Measurements from ENCODE around the gene PPARG. TPM values are rescaled to one million over a fixed set of nuclear protein-coding genes. Genes with fewer than 3 reads are reported as not detected.
"Not testable (repeated sequence)": the region's sequence is repeated elsewhere in the genome, so short reads cannot be mapped to it uniquely, and the experiment has no call there.

PPARG gene
- total and polyA plus RNA-seq, 7 donors, result 9.7 to 111 (median 17.8) TPM

DNA sequence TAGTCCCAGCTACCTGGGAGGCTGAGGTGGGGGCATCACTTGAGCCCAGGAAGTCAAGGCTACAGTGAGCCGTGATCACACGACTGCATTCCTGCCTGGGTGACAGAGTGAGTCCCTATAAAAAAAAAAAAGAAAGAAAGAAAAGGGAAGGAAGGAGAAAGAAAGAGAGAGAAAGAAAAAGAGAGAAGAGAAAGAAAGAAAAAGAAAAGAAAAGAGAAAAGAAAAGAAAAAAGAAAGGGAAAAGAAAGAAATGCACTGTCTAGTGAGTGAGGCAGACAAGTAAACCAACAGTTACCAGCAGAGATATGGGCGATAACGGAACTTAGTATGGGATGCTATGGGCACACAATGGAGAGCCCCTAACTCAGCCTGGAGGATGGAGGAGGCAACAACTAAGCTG is 158.2 kb downstream of the PPARG start:
- 95 to 97% methylated on average over 4 of the region's 4 CpGs for WGBS, 2 donors
- Histone ChIP-seq H3K4me1 (no peaks in the 10 kb centered on the region), H3K27ac (no peak overlapping the region), H3K27me3 (peaks cover 0 to 27% (median 0%) of the 10 kb centered on the region in 3 donors), H3K9me3 (no peaks in the 10 kb centered on the region), H3K4me3 (no peak overlapping the region), H3K36me3 (no peaks in the 10 kb centered on the region)
- intact Hi-C loops (cut with DNase I), result no loop called here
- TF ChIP-seq EP300 (IDR thresholded peaks at IDR 0.05) (no peak), POLR2AphosphoS5 (IDR thresholded peaks at IDR 0.05) (no peak), POLR2A (IDR thresholded peaks at IDR 0.05) (no peak)
- TF ChIP-seq, protein P1, sequence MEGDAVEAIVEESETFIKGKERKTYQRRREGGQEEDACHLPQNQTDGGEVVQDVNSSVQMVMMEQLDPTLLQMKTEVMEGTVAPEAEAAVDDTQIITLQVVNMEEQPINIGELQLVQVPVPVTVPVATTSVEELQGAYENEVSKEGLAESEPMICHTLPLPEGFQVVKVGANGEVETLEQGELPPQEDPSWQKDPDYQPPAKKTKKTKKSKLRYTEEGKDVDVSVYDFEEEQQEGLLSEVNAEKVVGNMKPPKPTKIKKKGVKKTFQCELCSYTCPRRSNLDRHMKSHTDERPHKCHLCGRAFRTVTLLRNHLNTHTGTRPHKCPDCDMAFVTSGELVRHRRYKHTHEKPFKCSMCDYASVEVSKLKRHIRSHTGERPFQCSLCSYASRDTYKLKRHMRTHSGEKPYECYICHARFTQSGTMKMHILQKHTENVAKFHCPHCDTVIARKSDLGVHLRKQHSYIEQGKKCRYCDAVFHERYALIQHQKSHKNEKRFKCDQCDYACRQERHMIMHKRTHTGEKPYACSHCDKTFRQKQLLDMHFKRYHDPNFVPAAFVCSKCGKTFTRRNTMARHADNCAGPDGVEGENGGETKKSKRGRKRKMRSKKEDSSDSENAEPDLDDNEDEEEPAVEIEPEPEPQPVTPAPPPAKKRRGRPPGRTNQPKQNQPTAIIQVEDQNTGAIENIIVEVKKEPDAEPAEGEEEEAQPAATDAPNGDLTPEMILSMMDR (IDR thresholded peaks at IDR 0.05), result no peak
- no peak for DNase-seq

DNA sequence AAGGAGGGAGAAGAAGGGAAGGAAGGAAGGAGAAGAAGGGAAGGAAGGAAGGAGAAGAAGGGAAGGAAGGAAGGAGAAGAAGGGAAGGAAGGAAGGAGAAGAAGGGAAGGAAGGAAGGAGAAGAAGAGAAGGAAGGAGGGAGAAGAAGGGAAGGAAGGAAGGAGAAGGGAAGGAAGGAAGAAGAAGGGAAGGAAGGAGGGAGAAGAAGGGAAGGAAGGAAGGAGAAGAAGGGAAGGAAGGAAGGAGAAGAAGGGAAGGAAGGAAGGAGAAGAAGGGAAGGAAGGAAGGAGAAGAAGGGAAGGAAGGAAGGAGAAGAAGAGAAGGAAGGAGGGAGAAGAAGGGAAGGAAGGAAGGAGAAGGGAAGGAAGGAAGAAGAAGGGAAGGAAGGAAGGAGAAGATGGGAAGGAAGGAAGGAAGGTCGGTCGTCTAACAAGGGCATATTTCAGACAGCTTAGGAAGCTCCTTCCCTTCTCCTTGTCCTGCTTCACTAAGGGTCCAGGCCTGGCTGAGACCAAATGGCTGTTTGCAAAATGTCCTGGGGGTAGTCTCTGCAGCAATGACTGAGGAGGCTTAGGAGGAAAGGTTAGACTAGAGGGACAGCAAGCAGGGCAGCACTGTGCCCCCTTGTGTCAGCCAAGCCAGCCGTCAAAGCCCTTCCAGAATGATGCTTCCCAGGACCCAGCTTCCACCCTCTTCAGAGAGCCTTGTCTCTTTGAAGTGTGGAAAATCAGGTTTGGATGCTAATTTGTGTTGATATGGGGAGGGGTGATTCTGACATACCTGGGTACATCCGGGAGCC is 159.7 kb downstream of the PPARG start:
- H3K4me1 ChIP-seq; H3K27ac ChIP-seq; H3K9me3 ChIP-seq; DNase-seq; intact Hi-C loops (cut with DNase I); H3K4me3 ChIP-seq; H3K36me3 ChIP-seq: not testable (repeated sequence)
- WGBS, 2 donors, result 90 to 92% methylated on average over 4 of the region's 4 CpGs
- peaks cover 0 to 18% (median 0%) of the 10 kb centered on the region in 3 donors for H3K27me3 ChIP-seq

DNA sequence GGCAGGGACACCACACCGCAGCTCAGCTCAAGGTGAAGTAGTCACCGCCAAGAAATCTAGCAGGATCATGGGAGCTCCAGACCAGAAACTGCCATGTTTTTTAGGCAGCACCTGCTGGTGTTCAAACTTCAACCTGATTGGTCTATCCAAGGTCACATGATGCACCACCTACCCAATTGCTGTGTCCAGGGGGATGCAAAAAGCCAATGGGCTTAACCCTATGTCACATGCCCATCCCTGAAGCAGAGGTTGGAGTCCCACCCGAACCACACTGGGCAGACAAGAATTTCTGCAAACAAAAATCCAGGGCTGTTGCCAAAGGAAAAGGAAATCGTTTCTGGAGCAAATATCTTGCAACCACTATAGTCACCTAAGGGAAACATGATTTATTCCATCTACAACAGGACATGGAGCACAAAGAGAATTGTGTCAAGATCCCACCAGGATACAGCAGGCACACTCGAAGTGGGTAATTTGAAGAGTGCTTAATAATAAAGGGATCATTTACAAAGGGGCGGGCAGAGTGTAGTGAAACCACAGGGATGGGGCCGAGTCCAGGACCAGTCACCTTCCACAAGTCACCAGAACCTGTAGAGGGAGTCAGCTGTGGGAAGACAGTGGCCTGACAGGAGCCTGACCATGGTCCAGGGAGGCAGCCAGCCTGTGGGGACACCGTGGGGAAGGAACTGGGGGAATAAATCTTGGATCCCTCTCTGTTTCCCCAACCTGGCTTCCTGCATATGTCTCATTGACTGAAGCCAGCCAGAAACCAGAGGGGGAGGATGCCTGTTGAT is 161.2 kb downstream of the PPARG start:
- peak; percentile 34 for DNase-seq
- intact Hi-C loops (cut with DNase I), result no loop called here
- H3K36me3 ChIP-seq, result no peaks in the 10 kb centered on the region
- no peak overlapping the region for H3K27ac ChIP-seq
- TF ChIP-seq POLR2AphosphoS5 (IDR thresholded peaks at IDR 0.05), result no peak
- no peak for TF ChIP-seq EP300 (IDR thresholded peaks at IDR 0.05)
- TF ChIP-seq, protein P1 (IDR thresholded peaks at IDR 0.05), result no peak
- TF ChIP-seq POLR2A (IDR thresholded peaks at IDR 0.05), result no peak
- H3K27me3 ChIP-seq, result peaks cover 0 to 8% (median 0%) of the 10 kb centered on the region in 3 donors
- no peaks in the 10 kb centered on the region for H3K4me1 ChIP-seq
- H3K4me3 ChIP-seq, result no peak overlapping the region
- WGBS, 2 donors, result 58 to 83% methylated on average over 8 of the region's 8 CpGs
- no peaks in the 10 kb centered on the region for H3K9me3 ChIP-seq

DNA sequence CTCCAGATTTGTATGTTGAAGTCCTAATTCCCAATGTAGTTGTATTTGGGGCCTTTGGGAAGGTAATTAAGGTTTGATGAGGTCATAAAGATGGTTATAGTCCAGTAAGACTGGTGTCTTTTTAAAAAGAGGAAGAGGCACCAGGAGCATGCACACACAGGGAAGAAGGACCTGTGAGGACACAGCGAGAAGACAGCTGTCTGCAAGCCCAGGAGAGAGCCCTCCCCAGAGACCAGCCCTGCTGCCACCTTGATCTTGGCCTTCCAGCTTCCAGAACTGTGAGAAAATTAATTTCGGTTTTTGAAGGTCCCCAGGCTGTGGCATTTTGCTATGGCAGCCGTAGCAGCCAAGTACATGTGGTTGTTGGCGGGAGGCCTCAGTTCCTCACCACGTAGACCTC is 162.6 kb downstream of the PPARG start:
- DNase-seq, result no peak

DNA sequence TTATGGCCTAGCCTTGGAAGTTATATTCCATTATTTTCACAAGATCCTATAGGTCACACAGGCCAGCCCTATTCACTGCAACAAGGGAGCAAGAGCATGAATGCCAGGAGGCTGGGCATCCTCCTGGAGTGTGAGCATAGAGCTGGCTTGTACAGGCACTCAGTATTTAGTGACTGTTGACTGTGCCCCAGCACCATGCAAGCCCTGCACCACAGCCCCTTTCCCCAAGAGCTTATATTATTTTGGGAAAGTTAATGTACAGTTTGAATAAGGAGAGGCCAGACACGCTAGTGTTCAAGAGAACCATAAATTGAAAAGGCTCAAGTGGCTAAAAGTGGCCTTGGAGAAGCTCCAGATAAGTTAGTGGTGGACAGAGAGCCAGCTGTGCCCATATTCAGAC is 163.1 kb downstream of the PPARG start:
- Histone ChIP-seq H3K4me1 (no peaks in the 10 kb centered on the region), H3K9me3 (no peaks in the 10 kb centered on the region), H3K27me3 (no peaks in the 10 kb centered on the region), H3K36me3 (no peaks in the 10 kb centered on the region), H3K4me3 (no peak overlapping the region), H3K27ac (no peak overlapping the region)
- intact Hi-C loops (cut with DNase I), result no loop called here
- TF ChIP-seq, protein P1 (IDR thresholded peaks at IDR 0.05), result no peak
- no peak for TF ChIP-seq POLR2AphosphoS5 (IDR thresholded peaks at IDR 0.05)
- TF ChIP-seq EP300 (IDR thresholded peaks at IDR 0.05), result no peak
- TF ChIP-seq POLR2A (IDR thresholded peaks at IDR 0.05), result no peak
- DNase-seq, result peak; percentile 18
- 95 to 98% methylated on average over 1 of the region's 1 CpG for WGBS, 2 donors

More for the DNA sequence above, 162.6 kb downstream of the PPARG start:
- Histone ChIP-seq H3K9me3 (no peaks in the 10 kb centered on the region), H3K4me1 (no peaks in the 10 kb centered on the region), H3K36me3 (no peaks in the 10 kb centered on the region), H3K27ac (no peak overlapping the region), H3K27me3 (no peaks in the 10 kb centered on the region), H3K4me3 (no peak overlapping the region)
- intact Hi-C loops (cut with DNase I), result no loop called here
- WGBS, 2 donors, result 88 to 94% methylated on average over 5 of the region's 5 CpGs
- TF ChIP-seq EP300 (IDR thresholded peaks at IDR 0.05) (no peak), POLR2A (IDR thresholded peaks at IDR 0.05) (no peak)

Measured in sigmoid colon (tissue), 7 donors.